Measurements from ENCODE around the gene LRRC61. TPM values are rescaled to one million over a fixed set of nuclear protein-coding genes. Genes with fewer than 3 reads are reported as not detected.
A peak's percentile ranks its signal among the peaks of the same experiment; 100 is the strongest.

The LRRC61 gene
- total RNA-seq, 2 experiments from 2014 or later, result 3.1 to 5.0 TPM

GRCh38 chr7:150371131-150371995 lies 48.2 kb downstream of the LRRC61 start:
- peak overlapping the region; percentile 93 for H3K27ac Mint-ChIP-seq
- peaks cover 66% of the 10 kb centered on the region for H3K4me1 Mint-ChIP-seq (ENCODE audit: low read depth)

GRCh38 chr7:150371996-150372270 lies 48.8 kb downstream of the LRRC61 start:
- Mint-ChIP-seq H3K36me3 (ENCODE audit: low read depth) (peaks cover 58% of the 10 kb centered on the region), H3K27ac (no peak overlapping the region), H3K9me3 (no peaks in the 10 kb centered on the region), H3K27me3 (no peaks in the 10 kb centered on the region), H3K4me1 (ENCODE audit: low read depth) (peaks cover 71% of the 10 kb centered on the region), H3K4me3 (no peak overlapping the region)
- POLR2A ChIA-PET, result interaction anchor here (7.1 kb wide), 1 partner anchor 33 kb away, joined by 76 read pairs; a partner anchor contains a TSS
- no peaks in the 10 kb centered on the region for H3K27me3 ChIP-seq (ENCODE audit: control insufficient read depth in 1 of 2, insufficient read depth in 2 of 2, low read length in 2 of 2)
- no peaks in the 10 kb centered on the region for H3K9me3 ChIP-seq (ENCODE audit: control insufficient read depth in 1 of 2, insufficient read depth in 1 of 2, low read length in 2 of 2)
- peaks cover 45% of the 10 kb centered on the region for H3K4me1 ChIP-seq (ENCODE audit: insufficient read depth, low read length)
- ATAC-seq (ENCODE audit: poor library complexity), result no peak
- H3K27ac ChIP-seq (ENCODE audit: low read depth in 1 of 2, low read length in 2 of 2), result no peak overlapping the region
- intact Hi-C loops (cut with DNase I, micrococcal nuclease), result no loop called here
- TF ChIP-seq CTCF (IDR thresholded peaks at IDR 0.05), result no peak
- CTCF ChIA-PET, result no interaction called here
- DNase-seq, result peak in 1 of 14 experiments; percentile 17
- H3K36me3 ChIP-seq (ENCODE audit: insufficient read depth, low read length), result peaks cover 23% of the 10 kb centered on the region
- H3K4me3 ChIP-seq (ENCODE audit: low read length), result no peak overlapping the region

More at GRCh38 chr7:150371131-150371995, 48.2 kb downstream of the LRRC61 start:
- Histone ChIP-seq H3K4me3 (ENCODE audit: low read length) (no peak overlapping the region), H3K9me3 (ENCODE audit: control insufficient read depth in 1 of 2, insufficient read depth in 1 of 2, low read length in 2 of 2) (no peaks in the 10 kb centered on the region), H3K27ac (ENCODE audit: low read depth in 1 of 2, low read length in 2 of 2) (no peak overlapping the region), H3K36me3 (ENCODE audit: insufficient read depth, low read length) (peaks cover 23% of the 10 kb centered on the region), H3K27me3 (ENCODE audit: control insufficient read depth in 1 of 2, insufficient read depth in 2 of 2, low read length in 2 of 2) (no peaks in the 10 kb centered on the region), H3K4me1 (ENCODE audit: insufficient read depth, low read length) (peaks cover 41% of the 10 kb centered on the region)
- no peak for ATAC-seq (ENCODE audit: poor library complexity)
- peak in 1 of 14 experiments; percentile 16 for DNase-seq
- CTCF ChIA-PET, result no interaction called here
- POLR2A ChIA-PET, result interaction anchor here (1.3 to 7.1 kb wide), 2 partner anchors 10 to 33 kb away, joined by 4 to 76 read pairs; a partner anchor contains a TSS
- intact Hi-C loops (cut with DNase I, micrococcal nuclease), result no loop called here
- TF ChIP-seq CTCF (IDR thresholded peaks at IDR 0.05), result no peak
- no peaks in the 10 kb centered on the region for H3K9me3 Mint-ChIP-seq
- no peaks in the 10 kb centered on the region for H3K27me3 Mint-ChIP-seq
- H3K4me3 Mint-ChIP-seq, result peak overlapping the region; percentile 92
- H3K36me3 Mint-ChIP-seq (ENCODE audit: low read depth), result peaks cover 58% of the 10 kb centered on the region

- H3K4me1 ChIP-seq (ENCODE audit: insufficient read depth, low read length), result peaks cover 45% of the 10 kb centered on the region
- peak overlapping the region; percentile 11 for H3K4me3 Mint-ChIP-seq
- no peak overlapping the region for H3K27ac Mint-ChIP-seq
- H3K4me3 ChIP-seq (ENCODE audit: low read length), result no peak overlapping the region
- no peak overlapping the region for H3K27ac ChIP-seq (ENCODE audit: low read depth in 1 of 2, low read length in 2 of 2)
- no peaks in the 10 kb centered on the region for H3K27me3 ChIP-seq (ENCODE audit: control insufficient read depth in 1 of 2, insufficient read depth in 2 of 2, low read length in 2 of 2)
- DNase-seq (peak in 1 of 14 experiments; percentile 24), ATAC-seq (ENCODE audit: poor library complexity) (no peak)
- ChIA-PET CTCF (no interaction called here), POLR2A (interaction anchor here (7.1 kb wide), 1 partner anchor 32 kb away, joined by 76 read pairs; a partner anchor contains a TSS)
- peaks cover 23% of the 10 kb centered on the region for H3K36me3 ChIP-seq (ENCODE audit: insufficient read depth, low read length)
- TF ChIP-seq CTCF (IDR thresholded peaks at IDR 0.05), result no peak
- peaks cover 71% of the 10 kb centered on the region for H3K4me1 Mint-ChIP-seq (ENCODE audit: low read depth)
- H3K9me3 ChIP-seq (ENCODE audit: control insufficient read depth in 1 of 2, insufficient read depth in 1 of 2, low read length in 2 of 2), result no peaks in the 10 kb centered on the region
- H3K36me3 Mint-ChIP-seq (ENCODE audit: low read depth), result peaks cover 58% of the 10 kb centered on the region
- no peaks in the 10 kb centered on the region for H3K9me3 Mint-ChIP-seq
- intact Hi-C loops (cut with DNase I, micrococcal nuclease), result no loop called here
- H3K27me3 Mint-ChIP-seq, result no peaks in the 10 kb centered on the region
Observed at GRCh38 chr7:150372271-150373048, 49.3 kb downstream of the LRRC61 start.
